Measurements from ENCODE around the gene RGPD5.
"Not testable (repeated sequence)": the region's sequence is repeated elsewhere in the genome, so short reads cannot be mapped to it uniquely, and the experiment has no call there.

RGPD5 gene

GRCh38 chr2:109794074-109794737 is at the start of gene RGPD5:
TSS of gene RGPD5 (plus strand) at chr2:109794305. CDS start at chr2:109794466, 161 bp downstream.
- DNase-seq (ENCODE audit: low read depth) = not testable (repeated sequence)

GRCh38 chr2:109751572-109751971 is 42.5 kb upstream of the RGPD5 start:
- DNase-seq (ENCODE audit: low read depth) = not testable (repeated sequence)

- DNase-seq (ENCODE audit: low read depth) = not testable (repeated sequence)
These were observed 36.8 kb upstream of the RGPD5 start for GRCh38 chr2:109757163-109757824.

- DNase-seq (ENCODE audit: low read depth) = not testable (repeated sequence)
These were observed 33.7 kb upstream of the RGPD5 start for GRCh38 chr2:109760265-109761042.

- DNase-seq (ENCODE audit: low read depth) = not testable (repeated sequence)
These were observed 33.1 kb upstream of the RGPD5 start for GRCh38 chr2:109761043-109761454.

- DNase-seq (ENCODE audit: low read depth) = not testable (repeated sequence)
These were observed 32.1 kb upstream of the RGPD5 start for GRCh38 chr2:109761976-109762375.

GRCh38 chr2:109766074-109766473 is 28.0 kb upstream of the RGPD5 start:
- DNase-seq (ENCODE audit: low read depth) = not testable (repeated sequence)

- not testable (repeated sequence) for DNase-seq (ENCODE audit: low read depth)
These were observed 27.1 kb upstream of the RGPD5 start for GRCh38 chr2:109766886-109767578.

GRCh38 chr2:109768934-109769333 is 25.2 kb upstream of the RGPD5 start:
- not testable (repeated sequence) for DNase-seq (ENCODE audit: low read depth)

GRCh38 chr2:109779118-109779517 is 15.0 kb upstream of the RGPD5 start:
- not testable (repeated sequence) for DNase-seq (ENCODE audit: low read depth)

GRCh38 chr2:109781147-109781816 is 12.8 kb upstream of the RGPD5 start:
- not testable (repeated sequence) for DNase-seq (ENCODE audit: low read depth)

GRCh38 chr2:109782446-109782993 is 11.6 kb upstream of the RGPD5 start:
- DNase-seq (ENCODE audit: low read depth) = not testable (repeated sequence)

GRCh38 chr2:109791530-109792279 is 2.4 kb upstream of the RGPD5 start:
- not testable (repeated sequence) for DNase-seq (ENCODE audit: low read depth)

GRCh38 chr2:109792659-109793058 is 1.4 kb upstream of the RGPD5 start:
- not testable (repeated sequence) for DNase-seq (ENCODE audit: low read depth)

- not testable (repeated sequence) for DNase-seq (ENCODE audit: low read depth)
These were observed 77.1 kb downstream of the RGPD5 start for GRCh38 chr2:109871129-109871751.

GRCh38 chr2:109876625-109877024 is 82.5 kb downstream of the RGPD5 start:
- DNase-seq (ENCODE audit: low read depth) = not testable (repeated sequence)

- DNase-seq (ENCODE audit: low read depth) = not testable (repeated sequence)
These were observed 88.0 kb downstream of the RGPD5 start for GRCh38 chr2:109882112-109882511.

GRCh38 chr2:109888414-109888813 is 94.3 kb downstream of the RGPD5 start:
- not testable (repeated sequence) for DNase-seq (ENCODE audit: low read depth)

- DNase-seq (ENCODE audit: low read depth) = not testable (repeated sequence)
These were observed 95.8 kb downstream of the RGPD5 start for GRCh38 chr2:109889909-109890308.

GRCh38 chr2:109891024-109891423 is 96.9 kb downstream of the RGPD5 start:
- DNase-seq (ENCODE audit: low read depth) = not testable (repeated sequence)

Measured in HS-5 (cell line).